ENCODE data around the gene TAC4. TPM values are rescaled to one million over a fixed set of nuclear protein-coding genes. Genes with fewer than 3 reads are reported as not detected.

The TAC4 gene
- total and polyA plus RNA-seq, 9 of the 15 experiments (the other 6 are each of a cell fraction or from before 2014, with no cell fraction given), result 0.17 TPM; not detected in 8

DNA sequence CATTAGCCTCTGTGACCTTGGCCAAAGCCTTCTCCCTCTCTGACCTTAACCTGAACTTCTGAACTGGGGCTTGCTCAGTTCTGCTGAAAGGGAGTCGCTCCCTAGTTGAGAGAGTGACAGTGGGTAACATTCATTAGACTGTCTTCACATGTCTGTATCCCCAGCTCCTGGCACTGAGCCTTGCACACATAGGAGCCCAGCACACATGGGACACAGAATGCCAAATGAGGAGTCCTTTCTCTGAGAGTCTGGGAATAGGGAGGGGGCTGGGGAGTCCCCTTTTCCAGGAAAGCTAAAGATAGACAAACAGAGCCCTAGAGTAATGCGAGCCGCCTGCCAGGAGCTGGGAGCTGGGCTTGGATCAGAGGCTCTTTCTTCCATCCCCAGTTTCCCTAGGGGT lies 2.5 kb downstream of the TAC4 start:
- H3K36me3 ChIP-seq (ENCODE audit: control insufficient read depth, insufficient read depth, low read length), result no peaks in the 10 kb centered on the region
- H3K27me3 ChIP-seq (ENCODE audit: control insufficient read depth in 2 of 2, insufficient read depth in 2 of 2, low read length in 2 of 2), result peaks cover 0 to 4% of the 10 kb centered on the region in 2 experiments; a peak in 1 of 5 replicates
- WGBS (ENCODE audit: insufficient coverage, low coverage, missing lambda C conversion rate), result 25% methylated on average over 3 of the region's 3 CpGs
- H3K27ac ChIP-seq (ENCODE audit: extremely low read depth, low read depth, low read length), result no peak overlapping the region
- H3K4me3 ChIP-seq, result no peak overlapping the region
- 0 out of 2 replicates have a peak, but pooled peaks cover 4% of the 10 kb centered on the region for H4K20me1 ChIP-seq (replicated peaks; ENCODE audit: control insufficient read depth, insufficient read depth, low read length)
- no peak overlapping the region for H2AFZ ChIP-seq (ENCODE audit: low read depth, low read length)
- ChIA-PET CTCF (ENCODE audit: low intra/inter-chr PET ratio) (no interaction called here), POLR2A (no interaction called here)
- no peak overlapping the region for H3K4me2 ChIP-seq (ENCODE audit: insufficient read depth, low read length)
- peak overlapping the region; percentile 2 to 67; a peak in 2 of 4 replicates for H3K9ac ChIP-seq (ENCODE audit: insufficient read depth in 1 of 2, low read depth in 2 of 2, low read length in 2 of 2)
- BruUV-seq (replicated peaks), result no TSS peak
- peak; percentile 44 for FAIRE-seq
- in situ Hi-C loops (cut with MboI), result loop anchor here (5.0 kb wide), 2 partner anchors 138 to 273 kb away; partner anchors contain the start of gene SLC35B1
- no peaks in the 10 kb centered on the region for H3K79me2 ChIP-seq (ENCODE audit: control insufficient read depth, insufficient read depth, low read length)
- TF ChIP-seq KAT7 (CRISPR knock-in tag; IDR thresholded peaks at IDR 0.05; ENCODE audit: borderline replicate concordance), result no peak
- no peak for TF ChIP-seq MCM5 (IDR thresholded peaks at IDR 0.05; ENCODE audit: low read depth)
- no peak for TF ChIP-seq GABPA (tag; conservative IDR thresholded peaks at IDR 0.05; ENCODE audit: low read depth)
- peaks cover 0 to 5% of the 10 kb centered on the region in 2 experiments; a peak in 2 of 5 replicates for H3K4me1 ChIP-seq (replicated peaks in 1 of 2; ENCODE audit: control insufficient read depth in 2 of 2, insufficient read depth in 2 of 2, low read length in 2 of 2)
- DNase-seq (ENCODE audit: extremely low read depth in 1 of 4, low spot score in 3 of 4), result no peak
- no peaks in the 10 kb centered on the region for H3K9me3 ChIP-seq (replicated peaks; ENCODE audit: control insufficient read depth, insufficient read depth, low read depth, low read length)
- intact Hi-C loops (cut with micrococcal nuclease), result no loop called here
- H3K9me1 ChIP-seq (ENCODE audit: control insufficient read depth, insufficient read depth, low read length), result no peaks in the 10 kb centered on the region
- no peak for ATAC-seq

DNA sequence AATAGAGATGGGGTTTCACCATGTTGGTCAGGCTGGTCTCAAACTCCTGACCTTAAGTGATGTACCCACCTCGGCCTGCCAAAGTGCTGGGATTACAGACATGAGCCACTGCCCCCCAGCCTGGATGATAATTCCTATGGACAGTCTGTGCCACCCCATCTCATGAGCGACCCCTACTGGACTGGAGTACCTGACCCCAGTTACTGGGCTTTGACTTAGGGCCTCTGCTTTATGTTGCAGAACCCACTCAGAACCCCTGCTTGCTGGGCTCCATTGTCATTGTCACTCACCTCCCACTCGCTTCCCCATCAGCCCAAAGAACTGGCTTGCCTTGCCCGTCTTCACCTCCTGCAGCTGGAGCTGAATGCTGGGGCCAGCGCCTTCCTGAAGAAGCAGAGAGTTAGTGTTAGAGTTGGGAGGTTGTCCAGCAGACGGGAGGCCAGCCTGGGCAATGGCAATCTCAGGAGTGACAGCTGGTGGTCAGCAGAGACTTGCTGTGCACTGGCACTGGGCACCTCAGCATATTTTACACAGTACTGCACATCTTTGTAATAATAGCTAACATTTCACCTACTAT lies 4.0 kb downstream of the TAC4 start:
- no peaks in the 10 kb centered on the region for H3K9me3 ChIP-seq (replicated peaks; ENCODE audit: control insufficient read depth, insufficient read depth, low read depth, low read length)
- peaks cover 9 to 12% of the 10 kb centered on the region in 2 experiments; a peak in 4 of 5 replicates for H3K4me1 ChIP-seq (replicated peaks in 1 of 2; ENCODE audit: control insufficient read depth in 2 of 2, insufficient read depth in 2 of 2, low read length in 2 of 2)
- H3K27me3 ChIP-seq (ENCODE audit: control insufficient read depth in 2 of 2, insufficient read depth in 2 of 2, low read length in 2 of 2), result no peaks in the 10 kb centered on the region
- in situ Hi-C loops (cut with MboI), result no loop called here
- peak; percentile 84 for ATAC-seq
- CTCF ChIA-PET (ENCODE audit: low intra/inter-chr PET ratio), result interaction anchor here (1.1 kb wide), 1 partner anchor 274 kb away, joined by 5 read pairs; no protein-coding TSS in a partner anchor
- no peaks in the 10 kb centered on the region for H3K79me2 ChIP-seq (ENCODE audit: control insufficient read depth, insufficient read depth, low read length)
- WGBS (ENCODE audit: insufficient coverage, low coverage, missing lambda C conversion rate), result 50% methylated on average over 6 of the region's 6 CpGs
- no peak overlapping the region for H3K4me3 ChIP-seq
- peak; percentile 63 to 72 (median 67) for DNase-seq (ENCODE audit: extremely low read depth in 1 of 4, low spot score in 3 of 4)
- FAIRE-seq, result peak; percentile 44
- intact Hi-C loops (cut with micrococcal nuclease), result no loop called here
- peaks cover 2% of the 10 kb centered on the region for H3K9me1 ChIP-seq (ENCODE audit: control insufficient read depth, insufficient read depth, low read length)
- POLR2A ChIA-PET, result no interaction called here
- H3K9ac ChIP-seq (ENCODE audit: insufficient read depth in 1 of 2, low read depth in 2 of 2, low read length in 2 of 2), result peak overlapping the region in 1 of 2 experiments; percentile 14; a peak in 1 of 4 replicates
- H2AFZ ChIP-seq (ENCODE audit: low read depth, low read length), result no peak overlapping the region
- no TSS peak for BruUV-seq (replicated peaks)
- no peak overlapping the region for H3K27ac ChIP-seq (ENCODE audit: extremely low read depth, low read depth, low read length)
- no peak overlapping the region for H3K4me2 ChIP-seq (ENCODE audit: insufficient read depth, low read length)
- H3K36me3 ChIP-seq (ENCODE audit: control insufficient read depth, insufficient read depth, low read length), result no peaks in the 10 kb centered on the region
- 0 out of 2 replicates have a peak, but pooled peaks cover 2% of the 10 kb centered on the region for H4K20me1 ChIP-seq (replicated peaks; ENCODE audit: control insufficient read depth, insufficient read depth, low read length)
- TF ChIP-seq, protein P1, sequence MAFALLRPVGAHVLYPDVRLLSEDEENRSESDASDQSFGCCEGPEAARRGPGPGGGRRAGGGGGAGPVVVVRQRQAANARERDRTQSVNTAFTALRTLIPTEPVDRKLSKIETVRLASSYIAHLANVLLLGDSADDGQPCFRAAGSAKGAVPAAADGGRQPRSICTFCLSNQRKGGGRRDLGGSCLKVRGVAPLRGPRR (CRISPR knock-in tag; IDR thresholded peaks at IDR 0.05), result no peak
- TF ChIP-seq DDX20 (tag; IDR thresholded peaks at IDR 0.05; ENCODE audit: low read depth), result no peak
- TF ChIP-seq MIER1 (IDR thresholded peaks at IDR 0.05; ENCODE audit: low read depth), result no peak
- TF ChIP-seq MAZ (CRISPR knock-in tag; conservative IDR thresholded peaks at IDR 0.05 in 1 of 2, IDR thresholded peaks at IDR 0.05 in 1 of 2), result peak in 1 of 2 experiments; percentile 30; a peak in 1 of 4 replicates
- TF ChIP-seq SMC3 (conservative IDR thresholded peaks at IDR 0.05; ENCODE audit: insufficient read depth, low read depth, low read length), result peak; percentile 35; the same call in 1 of the 2 replicates
- TF ChIP-seq, protein P2, sequence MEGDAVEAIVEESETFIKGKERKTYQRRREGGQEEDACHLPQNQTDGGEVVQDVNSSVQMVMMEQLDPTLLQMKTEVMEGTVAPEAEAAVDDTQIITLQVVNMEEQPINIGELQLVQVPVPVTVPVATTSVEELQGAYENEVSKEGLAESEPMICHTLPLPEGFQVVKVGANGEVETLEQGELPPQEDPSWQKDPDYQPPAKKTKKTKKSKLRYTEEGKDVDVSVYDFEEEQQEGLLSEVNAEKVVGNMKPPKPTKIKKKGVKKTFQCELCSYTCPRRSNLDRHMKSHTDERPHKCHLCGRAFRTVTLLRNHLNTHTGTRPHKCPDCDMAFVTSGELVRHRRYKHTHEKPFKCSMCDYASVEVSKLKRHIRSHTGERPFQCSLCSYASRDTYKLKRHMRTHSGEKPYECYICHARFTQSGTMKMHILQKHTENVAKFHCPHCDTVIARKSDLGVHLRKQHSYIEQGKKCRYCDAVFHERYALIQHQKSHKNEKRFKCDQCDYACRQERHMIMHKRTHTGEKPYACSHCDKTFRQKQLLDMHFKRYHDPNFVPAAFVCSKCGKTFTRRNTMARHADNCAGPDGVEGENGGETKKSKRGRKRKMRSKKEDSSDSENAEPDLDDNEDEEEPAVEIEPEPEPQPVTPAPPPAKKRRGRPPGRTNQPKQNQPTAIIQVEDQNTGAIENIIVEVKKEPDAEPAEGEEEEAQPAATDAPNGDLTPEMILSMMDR (IDR thresholded peaks at IDR 0.05 in 2 of 3, conservative IDR thresholded peaks at IDR 0.05 in 1 of 3; ENCODE audit: insufficient read depth in 2 of 3, low read depth in 1 of 3, low read length in 3 of 3), result peak; percentile 66 to 77 (median 76)
- TF ChIP-seq, protein P3, sequence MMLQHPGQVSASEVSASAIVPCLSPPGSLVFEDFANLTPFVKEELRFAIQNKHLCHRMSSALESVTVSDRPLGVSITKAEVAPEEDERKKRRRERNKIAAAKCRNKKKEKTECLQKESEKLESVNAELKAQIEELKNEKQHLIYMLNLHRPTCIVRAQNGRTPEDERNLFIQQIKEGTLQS (IDR thresholded peaks at IDR 0.05), result no peak
- TF ChIP-seq, protein P3 (CRISPR knock-in tag; conservative IDR thresholded peaks at IDR 0.05), result no peak

Data from K562 (cell line).